Suppressor macrophage treated with lipopolysaccharide for 4 hours (primary cell): ENCODE data around the gene LPP.

Experiments used
- DNase-seq: peaks from one replicate; pipeline ENCODE4 v3.0.0-alpha.2; 2020

Gene LPP

DNA sequence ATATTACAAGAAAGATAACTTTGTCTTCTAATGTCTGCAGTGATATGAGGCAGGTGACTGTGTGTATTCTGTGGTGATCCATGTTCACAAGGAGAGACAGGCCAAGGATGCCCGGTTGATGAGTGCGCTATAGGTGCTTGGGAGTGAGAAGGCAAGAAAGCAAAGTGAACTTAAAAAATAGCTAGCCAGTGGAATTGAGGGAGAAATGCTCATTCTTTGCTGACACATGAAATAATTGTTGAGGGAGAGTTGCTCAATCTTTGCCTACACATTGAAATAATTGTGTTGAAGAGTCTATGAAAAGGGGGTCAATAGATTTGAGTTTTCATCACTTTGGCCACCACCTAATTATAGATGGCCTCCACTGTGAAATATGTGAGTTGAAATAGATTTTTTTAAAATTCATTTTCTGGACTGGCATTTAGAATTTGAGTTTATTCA, 156.3 kb downstream of the LPP start:
- no peak for DNase-seq

GRCh38 chr3:188315553-188315952, 161.6 kb downstream of the LPP start:
- no peak for DNase-seq

GRCh38 chr3:188316021-188316722, 162.2 kb downstream of the LPP start:
- DNase-seq = peak; percentile 49

DNA sequence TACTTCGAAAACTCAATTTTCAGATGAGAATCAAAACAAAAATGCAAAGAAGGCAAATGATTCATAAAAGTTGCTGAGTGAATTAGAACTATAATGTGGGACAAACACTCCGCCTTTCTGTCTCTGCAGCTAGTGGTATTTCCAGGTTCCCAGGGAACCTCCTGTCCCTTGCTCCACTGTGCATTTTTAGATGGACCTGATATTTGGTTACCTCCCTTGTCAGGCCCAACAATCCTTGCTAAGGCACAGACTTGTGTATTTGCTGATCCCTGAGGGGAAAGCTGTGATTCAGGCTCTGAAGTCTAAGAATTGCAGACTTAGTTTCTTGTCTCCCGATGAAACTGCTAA, 162.7 kb downstream of the LPP start:
- DNase-seq = no peak

GRCh38 chr3:188319569-188319968, 165.6 kb downstream of the LPP start:
- no peak for DNase-seq

DNA sequence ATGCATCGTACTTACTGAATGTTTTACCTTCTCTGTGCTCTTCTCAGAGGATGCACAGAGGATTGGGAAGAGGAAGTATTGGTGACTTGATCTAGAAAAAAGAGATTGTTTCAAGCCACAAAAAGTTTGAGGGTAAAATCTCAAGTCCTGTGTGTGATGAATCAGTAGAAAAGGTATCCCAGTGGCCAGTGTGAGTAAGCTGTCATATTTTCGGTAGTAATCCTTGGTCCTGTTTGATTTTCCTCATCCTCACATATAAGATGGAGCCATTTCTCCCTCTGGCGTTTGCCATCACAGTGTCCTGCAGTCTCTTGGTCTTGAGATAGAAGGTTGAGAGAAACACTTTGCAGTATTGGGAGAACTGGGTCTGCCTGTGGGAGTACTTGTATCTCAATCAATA, 166.8 kb downstream of the LPP start:
- no peak for DNase-seq

- DNase-seq = no peak
Observed at GRCh38 chr3:188321258-188321657, 167.3 kb downstream of the LPP start.

DNA sequence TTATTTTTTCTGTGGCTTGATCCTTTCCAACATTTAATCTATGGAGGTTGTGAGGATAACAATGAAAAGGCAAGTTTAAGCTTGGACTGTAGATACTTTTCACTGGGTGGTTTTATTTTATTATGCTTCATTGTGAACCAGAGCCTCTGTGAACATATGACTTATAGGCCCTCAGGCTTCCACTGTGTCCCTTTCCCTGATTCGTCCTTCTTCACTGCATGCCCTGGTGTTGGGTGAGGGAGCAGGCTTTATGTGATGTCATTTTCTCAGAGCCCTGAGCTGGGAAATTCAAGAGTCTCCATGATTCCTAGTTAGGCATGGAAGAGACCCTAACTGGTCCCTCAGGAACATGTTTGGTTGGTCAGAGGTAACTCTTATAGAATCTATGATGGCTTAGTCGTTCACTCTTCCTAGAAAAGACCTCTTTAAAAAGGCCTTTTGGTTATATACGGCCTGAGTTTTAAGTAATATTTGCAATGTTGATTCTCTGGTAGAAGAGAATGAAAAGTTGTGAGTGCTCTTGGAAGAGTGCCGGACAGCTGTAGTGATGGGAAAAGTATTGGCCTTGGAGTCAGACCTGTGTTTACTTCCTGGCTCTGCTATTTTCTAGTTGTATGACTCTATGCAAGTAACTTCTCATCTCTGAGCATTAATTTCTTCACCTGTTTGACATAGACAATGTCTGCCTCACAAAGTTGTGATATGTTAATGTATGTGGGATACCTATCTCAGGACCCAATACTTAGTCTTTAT, 168.4 kb downstream of the LPP start:
- DNase-seq = no peak

GRCh38 chr3:188323067-188323842, 169.3 kb downstream of the LPP start:
- no peak for DNase-seq

- no peak for DNase-seq
Observed at GRCh38 chr3:188326111-188326510, 172.2 kb downstream of the LPP start.

GRCh38 chr3:188326968-188327367, 173.0 kb downstream of the LPP start:
- no peak for DNase-seq

DNA sequence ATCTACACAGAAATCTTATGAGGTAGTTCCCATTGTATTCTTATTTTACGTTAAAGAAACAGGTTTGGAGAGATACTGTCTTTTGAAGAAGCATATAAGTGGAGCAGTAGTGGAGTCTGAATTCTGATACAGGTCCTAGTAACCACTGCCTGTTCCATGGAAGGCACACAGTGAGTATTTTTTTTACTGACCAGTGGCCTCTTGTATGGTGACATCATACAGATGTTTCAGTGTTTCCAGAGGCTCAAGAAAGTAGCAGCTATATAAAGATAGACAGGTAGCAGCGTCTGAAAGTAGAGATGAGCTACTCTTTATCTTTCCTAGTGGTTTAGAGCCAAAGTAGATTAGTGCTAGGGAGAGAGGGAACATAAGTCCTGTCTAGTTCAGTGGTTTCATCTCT, 173.5 kb downstream of the LPP start:
- DNase-seq = no peak

DNA sequence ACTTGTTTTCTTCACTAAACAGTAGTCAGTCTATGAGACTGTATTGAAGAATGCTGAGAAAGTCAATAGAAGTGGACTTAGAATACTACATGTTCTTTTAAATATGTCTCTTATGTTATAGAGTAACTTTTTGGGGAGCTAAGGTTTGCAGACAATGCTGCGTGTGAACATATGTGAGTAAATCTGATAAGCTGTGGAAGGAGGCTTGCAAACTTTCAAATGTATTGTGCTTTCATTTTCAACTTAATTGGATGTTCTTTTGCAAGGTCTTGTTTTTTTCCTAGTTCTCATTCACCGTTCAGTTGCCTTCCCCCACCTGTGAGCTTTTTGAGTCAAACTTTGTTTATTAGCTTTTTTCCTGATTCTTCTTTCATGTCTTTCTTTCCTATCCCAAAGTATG, 176.2 kb downstream of the LPP start:
- no peak for DNase-seq

DNA sequence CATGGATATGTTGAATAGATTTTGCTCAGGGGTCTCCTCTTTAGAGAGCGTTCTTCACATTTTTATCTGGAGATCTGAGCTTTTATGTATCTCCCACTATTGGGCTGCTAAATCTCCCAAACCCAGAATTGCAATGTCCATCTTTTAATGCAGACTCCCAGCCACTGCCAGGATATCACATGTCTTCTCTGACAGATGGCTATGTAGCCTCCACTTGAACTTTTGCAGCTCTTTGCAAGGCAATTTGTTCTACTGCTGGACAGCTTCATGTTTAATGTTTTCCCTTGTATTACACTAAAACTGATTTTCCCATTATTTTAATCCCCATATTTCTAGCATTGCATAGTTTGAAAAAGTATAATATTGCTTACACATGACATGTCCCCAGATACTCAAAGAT, 177.2 kb downstream of the LPP start:
- no peak for DNase-seq

GRCh38 chr3:188332085-188332484, 178.1 kb downstream of the LPP start:
- no peak for DNase-seq

DNA sequence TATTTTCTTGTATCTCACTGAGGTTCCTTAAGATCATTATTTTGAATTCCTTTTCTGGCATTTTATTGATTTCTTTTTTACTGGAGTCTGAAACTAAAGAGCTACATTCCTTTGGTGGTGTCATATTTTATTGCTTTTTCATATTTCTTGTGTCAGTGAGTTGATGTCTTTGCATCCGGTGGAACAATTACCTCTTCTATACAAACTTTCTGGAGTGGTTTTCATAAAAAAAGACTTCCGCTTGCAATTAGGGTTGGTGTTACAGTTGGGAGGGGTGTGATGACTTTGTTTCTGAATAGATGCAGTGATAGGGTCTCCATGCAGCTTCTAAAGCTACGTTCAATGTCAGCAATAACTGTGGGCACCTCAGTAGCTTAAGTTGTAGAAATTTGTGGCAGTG, 181.7 kb downstream of the LPP start:
- no peak for DNase-seq

- no peak for DNase-seq
Observed at GRCh38 chr3:188336178-188336577, 182.2 kb downstream of the LPP start.

GRCh38 chr3:188337232-188337631, 183.3 kb downstream of the LPP start:
- no peak for DNase-seq

- DNase-seq = no peak
Observed at GRCh38 chr3:188338086-188338485, 184.1 kb downstream of the LPP start.

- DNase-seq = no peak
Observed at GRCh38 chr3:188339410-188340295, 185.7 kb downstream of the LPP start.

- no peak for DNase-seq
Observed at GRCh38 chr3:188341501-188341900, 187.5 kb downstream of the LPP start.

- DNase-seq = no peak
Observed at GRCh38 chr3:188342991-188343732, 189.2 kb downstream of the LPP start.
